NT2/D1 (cell line): Measurements from ENCODE around the gene CTDP1.

Experiments
- DNase-seq: peaks from one replicate; pipeline ENCODE4 v3.0.0-alpha.2; 2011; ENCODE audit warnings: low read depth, low spot score
- H3K27me3 ChIP-seq: 2 replicates; pipeline ENCODE4 v1.6.0; 2011; ENCODE audit warnings: mild to moderate bottlenecking; ENCODE audit not compliant: insufficient read length, insufficient read depth
- H3K36me3 ChIP-seq: 2 replicates; pipeline ENCODE4 v1.6.1; 2011; ENCODE audit warnings: mild to moderate bottlenecking, low read length, mixed read lengths; ENCODE audit not compliant: insufficient read depth, insufficient read length
- H3K4me1 ChIP-seq: 2 replicates; pipeline ENCODE4 v1.5.1; 2011; ENCODE audit not compliant: insufficient read depth, insufficient read length
- H3K4me3 ChIP-seq: 2 replicates; pipeline ENCODE4 v1.5.1; 2011; ENCODE audit warnings: low read depth; ENCODE audit not compliant: insufficient read length
- H3K9ac ChIP-seq: 2 replicates; pipeline ENCODE4 v1.6.0; 2011; ENCODE audit warnings: low read depth; ENCODE audit not compliant: insufficient read length
- H3K9me3 ChIP-seq: 2 replicates; pipeline ENCODE4 v1.5.1; 2011; ENCODE audit warnings: mild to moderate bottlenecking, low read length; ENCODE audit not compliant: insufficient read depth
- SUZ12 ChIP-seq: IDR thresholded peaks from 2 replicates; pipeline ENCODE4 v1.6.1; 2011; ENCODE audit not compliant: insufficient read length, insufficient read depth; ENCODE audit errors: extremely low read depth
- YY1 ChIP-seq: IDR thresholded peaks from 2 replicates; pipeline ENCODE4 v1.6.1; 2011; ENCODE audit not compliant: insufficient read length, insufficient read depth
- ZNF274 ChIP-seq: IDR thresholded peaks from 2 replicates; pipeline ENCODE4 v1.6.1; 2011; ENCODE audit warnings: mild to moderate bottlenecking, low read depth, low read length

The CTDP1 gene

DNA sequence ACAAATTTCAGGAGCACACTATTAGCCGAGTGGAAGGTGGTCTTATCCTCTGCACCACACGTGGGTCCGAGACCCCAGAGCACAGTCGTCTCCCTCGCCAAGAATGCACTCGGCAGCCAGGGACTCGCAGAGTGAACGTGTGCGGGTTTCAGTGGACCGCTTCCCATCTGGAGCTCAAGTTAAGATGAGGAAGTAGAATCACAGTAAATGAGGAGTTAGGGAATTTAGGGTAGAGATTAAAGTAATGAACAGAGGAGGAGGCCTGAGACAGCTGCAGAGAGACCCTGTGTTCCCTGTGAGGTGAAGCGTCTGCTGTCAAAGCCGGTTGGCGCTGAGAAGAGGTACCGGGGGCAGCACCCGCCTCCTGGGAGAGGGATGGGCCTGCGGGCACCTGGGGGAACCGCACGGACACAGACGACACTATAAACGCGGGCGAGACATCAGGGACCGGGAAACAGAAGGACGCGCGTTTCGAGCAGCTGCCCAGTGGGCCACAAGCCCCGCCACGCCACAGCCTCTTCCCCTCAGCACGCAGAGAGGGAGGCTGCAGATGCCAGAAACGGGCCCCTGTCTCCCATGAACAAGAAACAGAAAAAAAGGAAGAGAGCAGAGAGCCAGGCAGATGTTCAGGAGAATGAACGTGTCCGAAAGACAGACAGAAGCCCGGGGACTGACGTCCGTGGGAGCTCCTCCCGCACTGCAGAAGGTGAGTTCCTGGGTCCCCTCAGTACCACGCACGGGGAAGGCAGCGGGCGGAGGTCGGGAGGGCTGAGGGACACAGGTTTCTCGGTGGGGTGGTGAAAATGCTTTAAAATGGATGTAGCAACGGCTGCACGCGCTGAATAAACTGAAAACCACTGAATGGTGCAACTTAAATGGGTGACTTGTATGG, 112.7 kb downstream of the CTDP1 start:
- Histone ChIP-seq H3K27me3 (peaks cover 72% of the 10 kb centered on the region), H3K36me3 (no peaks in the 10 kb centered on the region), H3K4me1 (peaks cover 11% of the 10 kb centered on the region), H3K4me3 (no peak overlapping the region), H3K9me3 (no peaks in the 10 kb centered on the region), H3K9ac (no peak overlapping the region)
- TF ChIP-seq ZNF274 (no peak), YY1 (no peak), SUZ12 (no peak)
- DNase-seq: no peak

DNA sequence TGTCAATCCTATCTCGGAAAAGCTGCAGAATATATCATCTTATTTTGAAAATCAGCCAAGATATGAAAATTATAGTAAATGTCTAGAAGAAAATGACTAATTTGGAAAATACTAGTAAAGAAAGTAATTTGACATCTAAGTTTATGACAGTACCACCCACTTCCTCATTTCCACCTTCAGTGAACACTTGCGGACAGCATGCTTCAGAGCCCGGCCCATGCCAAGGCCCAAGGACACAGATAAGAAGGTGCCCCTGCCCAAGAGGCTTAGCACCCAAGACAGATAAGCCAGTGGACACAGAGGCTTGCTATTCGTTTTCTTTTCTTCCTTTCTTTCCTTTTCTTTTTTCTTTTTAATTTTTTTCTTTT, 113.4 kb downstream of the CTDP1 start:
- H3K36me3 ChIP-seq: no peaks in the 10 kb centered on the region

DNA sequence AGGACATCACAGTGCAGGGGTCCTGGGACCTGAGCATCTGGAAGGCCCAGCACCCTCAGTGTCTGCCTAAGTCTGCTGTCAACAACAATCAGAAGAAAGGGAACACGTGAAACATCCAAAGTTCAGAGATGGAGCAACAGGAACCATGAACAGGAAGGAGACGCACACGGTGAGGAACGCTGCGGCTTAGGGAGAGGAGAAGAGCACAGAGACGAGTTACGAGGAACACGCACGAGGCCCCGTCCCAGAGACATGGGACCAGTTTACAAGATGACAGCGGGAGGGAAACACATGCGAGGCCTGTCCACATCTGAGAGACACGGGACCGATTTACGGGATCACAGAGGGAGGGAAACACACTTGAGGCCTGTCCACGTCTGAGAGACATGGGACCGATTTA, 115.2 kb downstream of the CTDP1 start:
- TF ChIP-seq SUZ12: no peak
- peaks cover 69% of the 10 kb centered on the region for H3K27me3 ChIP-seq

More for the DNA sequence above, 113.4 kb downstream of the CTDP1 start:
- Histone ChIP-seq H3K27me3 (peaks cover 70% of the 10 kb centered on the region), H3K9me3 (no peaks in the 10 kb centered on the region), H3K4me3 (no peak overlapping the region), H3K9ac (no peak overlapping the region), H3K4me1 (peaks cover 14% of the 10 kb centered on the region)
- no peak for DNase-seq
- TF ChIP-seq YY1 (no peak), ZNF274 (no peak), SUZ12 (no peak)

DNA sequence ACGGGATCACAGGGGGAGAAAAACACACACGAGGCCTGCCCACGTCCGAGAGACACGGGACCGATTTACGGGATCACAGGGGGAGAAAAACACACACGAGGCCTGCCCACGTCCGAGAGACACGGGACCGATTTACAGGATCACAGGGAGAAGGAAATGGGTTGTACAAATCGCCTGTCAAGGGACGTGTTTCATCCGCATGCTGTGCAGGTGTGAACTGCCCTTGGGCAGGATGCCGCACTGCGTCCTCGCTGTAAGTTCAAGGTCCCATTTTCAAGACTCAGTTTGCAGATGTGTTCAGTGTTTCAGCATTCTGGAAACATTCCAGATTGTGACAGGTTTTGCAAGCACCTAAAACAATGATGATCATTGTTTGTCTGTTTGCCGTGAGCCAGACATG, 115.8 kb downstream of the CTDP1 start:
- DNase-seq: no peak
- peaks cover 19% of the 10 kb centered on the region for H3K4me1 ChIP-seq
- no peak for TF ChIP-seq YY1
- no peak for TF ChIP-seq SUZ12
- no peak for TF ChIP-seq ZNF274
- peaks cover 69% of the 10 kb centered on the region for H3K27me3 ChIP-seq
- no peak overlapping the region for H3K4me3 ChIP-seq
- H3K9ac ChIP-seq: no peak overlapping the region
- H3K36me3 ChIP-seq: no peaks in the 10 kb centered on the region
- H3K9me3 ChIP-seq: no peaks in the 10 kb centered on the region

More for the DNA sequence above, 115.2 kb downstream of the CTDP1 start:
- Histone ChIP-seq H3K9me3 (no peaks in the 10 kb centered on the region), H3K36me3 (no peaks in the 10 kb centered on the region), H3K4me1 (peaks cover 16% of the 10 kb centered on the region), H3K9ac (no peak overlapping the region), H3K4me3 (no peak overlapping the region)
- no peak for DNase-seq

DNA sequence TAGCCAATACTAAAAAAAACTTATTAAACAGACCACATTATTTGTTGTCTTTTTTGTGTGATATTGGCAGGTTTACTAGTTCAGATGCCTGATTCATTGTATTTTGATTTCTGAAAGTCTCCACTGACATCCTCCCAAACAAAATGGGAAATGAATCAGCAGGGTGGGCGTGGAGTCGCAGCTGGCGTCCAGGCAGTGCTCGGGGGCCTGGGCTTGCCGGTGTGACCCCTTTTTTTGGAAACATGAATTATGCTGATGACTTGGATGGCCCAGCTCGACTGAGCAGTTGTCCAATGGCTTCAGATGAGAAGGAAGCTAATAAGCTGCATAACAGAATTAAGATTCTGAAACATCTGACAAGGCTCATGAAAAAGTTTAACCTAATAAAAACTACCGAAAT, 116.4 kb downstream of the CTDP1 start:
- no peak overlapping the region for H3K4me3 ChIP-seq
- no peak overlapping the region for H3K9ac ChIP-seq
- H3K9me3 ChIP-seq: no peaks in the 10 kb centered on the region
- no peak for DNase-seq
- H3K4me1 ChIP-seq: peaks cover 19% of the 10 kb centered on the region
- H3K27me3 ChIP-seq: peaks cover 72% of the 10 kb centered on the region
- TF ChIP-seq SUZ12: no peak
- no peak for TF ChIP-seq ZNF274
- no peak for TF ChIP-seq YY1
- H3K36me3 ChIP-seq: no peaks in the 10 kb centered on the region

DNA sequence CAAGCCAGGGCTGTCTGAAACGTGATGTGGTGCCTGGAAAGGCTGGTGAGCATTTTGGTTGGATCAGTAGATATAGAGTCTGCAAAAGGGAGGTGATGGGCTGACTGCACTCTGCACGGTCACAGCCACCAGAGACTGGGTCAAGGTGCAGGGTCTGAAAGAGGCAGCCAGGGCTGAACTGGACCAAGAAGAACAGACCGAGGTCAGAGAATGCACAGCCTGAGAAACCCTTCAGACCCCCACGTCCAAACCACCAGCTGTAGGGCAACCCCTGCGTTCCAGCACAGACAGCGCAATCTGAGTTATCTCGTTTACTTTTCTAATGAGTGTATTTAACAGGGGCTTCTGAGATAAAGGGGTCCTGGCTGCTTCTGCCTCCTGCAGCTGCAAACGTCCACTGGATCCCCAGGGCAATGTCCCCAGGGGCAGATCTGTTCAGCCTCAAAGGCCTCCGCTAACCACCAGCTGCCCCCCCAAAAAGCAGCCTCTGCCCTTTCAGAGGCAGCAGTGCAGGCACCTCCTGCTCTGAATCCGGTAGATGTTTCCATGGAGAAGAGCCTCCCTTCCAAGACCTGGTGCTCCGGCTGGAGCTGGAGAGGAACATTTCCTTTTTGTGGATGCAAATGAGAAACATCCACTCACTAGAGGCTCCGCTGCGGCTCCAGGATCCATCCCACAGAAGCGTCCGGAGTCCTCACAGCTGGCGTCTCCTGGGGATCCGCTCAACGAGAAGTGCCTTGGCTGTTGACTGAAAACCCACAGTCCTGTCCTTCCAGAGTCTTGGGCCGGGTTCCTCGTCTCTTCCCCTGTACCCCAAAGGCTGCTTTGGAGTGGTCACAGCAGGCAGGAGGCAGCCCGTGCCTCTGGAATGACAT, 117.2 kb downstream of the CTDP1 start:
- H3K4me1 ChIP-seq: peaks cover 19% of the 10 kb centered on the region
- TF ChIP-seq YY1 (no peak), ZNF274 (no peak), SUZ12 (no peak)
- DNase-seq: no peak

DNA sequence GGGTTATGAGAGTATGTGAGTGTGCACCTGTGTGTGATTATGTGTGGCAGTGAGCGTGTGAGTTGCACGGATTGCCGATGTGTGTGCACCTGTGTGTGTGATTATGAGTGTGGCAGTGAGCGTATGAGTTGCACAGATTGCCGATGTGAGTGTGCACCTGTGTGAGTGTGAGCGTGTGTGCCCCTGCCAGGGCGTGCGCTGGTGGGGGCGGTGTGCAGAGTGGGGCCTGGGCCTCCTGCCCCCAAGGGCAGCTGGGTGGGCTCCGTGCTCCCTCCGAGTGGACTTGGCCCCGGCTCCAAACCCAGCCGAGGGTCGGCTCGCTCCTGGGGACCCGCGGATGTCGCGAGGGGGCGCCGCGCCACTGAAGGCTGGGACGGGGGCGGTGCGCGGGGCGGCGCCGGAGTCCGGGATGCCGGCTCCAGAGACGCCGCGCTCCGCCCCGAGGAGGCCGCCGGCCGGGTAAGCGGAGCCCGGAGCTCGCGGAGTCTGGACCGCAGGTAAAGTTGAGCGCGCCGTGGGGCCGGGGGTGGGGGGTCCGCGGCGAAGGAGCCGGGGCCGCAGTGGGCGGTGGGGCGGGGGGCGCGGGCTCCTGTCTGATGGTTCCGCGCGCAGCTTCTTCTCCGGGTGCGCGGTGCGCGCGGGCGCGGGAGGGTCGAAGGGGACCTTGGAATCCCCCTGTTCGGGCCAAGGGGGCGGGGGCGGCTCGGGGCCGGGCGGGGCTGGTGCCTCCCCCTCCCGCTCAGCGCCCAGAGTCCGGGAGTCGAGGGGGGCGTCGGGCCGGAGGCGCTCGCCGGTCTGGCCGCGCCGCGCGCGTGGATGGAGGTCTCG, 118.1 kb downstream of the CTDP1 start, which contains the start of gene KCNG2:
Gene KCNG2, plus strand, starts transcription at position 421 of the 828 bp plus-strand sequence. CDS start 65,730 bp downstream, outside the sequence.
- H3K9ac ChIP-seq: peak within 1 kb of the TSS; percentile 72
- no peaks in the 10 kb centered on the region for H3K9me3 ChIP-seq
- H3K4me1 ChIP-seq: peaks cover 19% of the 10 kb centered on the region
- no peak for TF ChIP-seq SUZ12
- H3K36me3 ChIP-seq: no peaks in the 10 kb centered on the region
- peaks cover 70% of the 10 kb centered on the region for H3K27me3 ChIP-seq
- peak; percentile 15 for DNase-seq
- H3K4me3 ChIP-seq: peak within 1 kb of the TSS; percentile 52

More for the DNA sequence above, 117.2 kb downstream of the CTDP1 start:
- no peaks in the 10 kb centered on the region for H3K9me3 ChIP-seq
- peaks cover 72% of the 10 kb centered on the region for H3K27me3 ChIP-seq
- H3K4me3 ChIP-seq: no peak overlapping the region
- H3K36me3 ChIP-seq: no peaks in the 10 kb centered on the region
- H3K9ac ChIP-seq: no peak overlapping the region
